Erythroblast (primary cell): ENCODE data around the gene GPR171.

Source experiments
- GATA1 ChIP-seq: IDR thresholded peaks from 2 replicates; pipeline ENCODE4 v1.6.1; 2011; ENCODE audit warnings: low read depth, mild to moderate bottlenecking, control low read depth, low read length, moderate library complexity
- POLR2A ChIP-seq: IDR thresholded peaks from 2 replicates; pipeline ENCODE4 v1.6.1; 2011; ENCODE audit warnings: mild to moderate bottlenecking, low read length

- TF ChIP-seq POLR2A (no peak), GATA1 (no peak)
These were observed 31.8 kb downstream of the GPR171 start for GRCh38 chr3:151171145-151171757.
